HFF-Myc (cell line): Measurements from ENCODE around the gene GADD45A.

ENCODE experiments used
- DNase-seq: peaks from one replicate; pipeline ENCODE4 v3.0.0-alpha.2; 2011; ENCODE audit warnings: low read depth; ENCODE audit errors: extremely low read depth
- H3K4me3 ChIP-seq: replicated peaks from 2 replicates; pipeline ENCODE4 v1.5.1; 2011; ENCODE audit warnings: low read depth, mild to moderate bottlenecking, control low read depth, low read length
- TF ChIP-seq, protein P1 (sequence below): IDR thresholded peaks from 2 replicates; pipeline ENCODE4 v1.5.1; 2012; ENCODE audit warnings: mild to moderate bottlenecking, low read depth, low read length, control low read depth; ENCODE audit errors: missing control alignments

GADD45A gene

GRCh38 chr1:67710417-67710816 lies 25.4 kb downstream of the GADD45A start:
- H3K4me3 ChIP-seq, result no peak overlapping the region
- DNase-seq, result no peak
- TF ChIP-seq, protein P1, sequence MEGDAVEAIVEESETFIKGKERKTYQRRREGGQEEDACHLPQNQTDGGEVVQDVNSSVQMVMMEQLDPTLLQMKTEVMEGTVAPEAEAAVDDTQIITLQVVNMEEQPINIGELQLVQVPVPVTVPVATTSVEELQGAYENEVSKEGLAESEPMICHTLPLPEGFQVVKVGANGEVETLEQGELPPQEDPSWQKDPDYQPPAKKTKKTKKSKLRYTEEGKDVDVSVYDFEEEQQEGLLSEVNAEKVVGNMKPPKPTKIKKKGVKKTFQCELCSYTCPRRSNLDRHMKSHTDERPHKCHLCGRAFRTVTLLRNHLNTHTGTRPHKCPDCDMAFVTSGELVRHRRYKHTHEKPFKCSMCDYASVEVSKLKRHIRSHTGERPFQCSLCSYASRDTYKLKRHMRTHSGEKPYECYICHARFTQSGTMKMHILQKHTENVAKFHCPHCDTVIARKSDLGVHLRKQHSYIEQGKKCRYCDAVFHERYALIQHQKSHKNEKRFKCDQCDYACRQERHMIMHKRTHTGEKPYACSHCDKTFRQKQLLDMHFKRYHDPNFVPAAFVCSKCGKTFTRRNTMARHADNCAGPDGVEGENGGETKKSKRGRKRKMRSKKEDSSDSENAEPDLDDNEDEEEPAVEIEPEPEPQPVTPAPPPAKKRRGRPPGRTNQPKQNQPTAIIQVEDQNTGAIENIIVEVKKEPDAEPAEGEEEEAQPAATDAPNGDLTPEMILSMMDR, result no peak

- TF ChIP-seq, protein P1, result no peak
- no peak overlapping the region for H3K4me3 ChIP-seq
- DNase-seq, result no peak
Observed at GRCh38 chr1:67711158-67711854, 26.3 kb downstream of the GADD45A start.

- no peak for DNase-seq
- TF ChIP-seq, protein P1, result no peak
- no peak overlapping the region for H3K4me3 ChIP-seq
Observed at GRCh38 chr1:67711855-67712212, 26.8 kb downstream of the GADD45A start.

- TF ChIP-seq, protein P1, result no peak
- peak; percentile 96 for DNase-seq
- H3K4me3 ChIP-seq, result 0 out of 2 replicates have a peak overlapping the region, but pooled peaks have one; percentile 1
Observed at GRCh38 chr1:67713057-67713846, 28.3 kb downstream of the GADD45A start.

GRCh38 chr1:67715819-67716218 lies 30.8 kb downstream of the GADD45A start:
- no peak for DNase-seq
- H3K4me3 ChIP-seq, result no peak overlapping the region
- TF ChIP-seq, protein P1, result no peak

- TF ChIP-seq, protein P1, result no peak
- H3K4me3 ChIP-seq, result no peak overlapping the region
- no peak for DNase-seq
Observed at GRCh38 chr1:67716800-67717199, 31.8 kb downstream of the GADD45A start.

- H3K4me3 ChIP-seq, result no peak overlapping the region
- TF ChIP-seq, protein P1, result no peak
- DNase-seq, result no peak
Observed at GRCh38 chr1:67717876-67718275, 32.9 kb downstream of the GADD45A start.
